Muscle layer of colon (tissue), 2 donors: Measurements from ENCODE around the gene DUSP18.

Experiments used
- H3K27ac ChIP-seq: one replicate; pipeline ENCODE4 v1.7.0; 2013; ENCODE audit warnings: low read depth, mild to moderate bottlenecking, low read length, moderate library complexity
- H3K27me3 ChIP-seq, 2 donors: one replicate each; pipeline ENCODE4 v1.7.0; 2013; ENCODE audit warnings: low read length in 2 of 2, mild to moderate bottlenecking in 2 of 2; ENCODE audit not compliant: insufficient read depth in 2 of 2, control insufficient read depth in 1 of 2
- H3K36me3 ChIP-seq: one replicate; pipeline ENCODE4 v1.7.0; 2013; ENCODE audit warnings: mild to moderate bottlenecking, low read length; ENCODE audit not compliant: insufficient read depth
- H3K4me1 ChIP-seq: one replicate; pipeline ENCODE4 v1.7.0; 2013; ENCODE audit warnings: mild to moderate bottlenecking, low read length; ENCODE audit not compliant: insufficient read depth
- H3K4me3 ChIP-seq, 2 donors: one replicate each; pipeline ENCODE4 v1.7.0; 2013; ENCODE audit warnings: low read length in 2 of 2, low read depth in 1 of 2, mild to moderate bottlenecking in 1 of 2, moderate library complexity in 1 of 2
- H3K9ac ChIP-seq: one replicate; pipeline ENCODE4 v1.7.0; 2013; ENCODE audit warnings: low read length
- H3K9me3 ChIP-seq: one replicate; pipeline ENCODE4 v1.7.0; 2013; ENCODE audit warnings: mild to moderate bottlenecking, low read length
- donor health status: abdominal sarcoma.
- donor health status: Adenocarcinoma of cecum.

DUSP18 gene

GRCh38 chr22:30614268-30614667 is 53.4 kb downstream of the DUSP18 start:
- Histone ChIP-seq H3K27ac (no peak overlapping the region), H3K4me1 (peaks cover 11% of the 10 kb centered on the region), H3K36me3 (peaks cover 42% of the 10 kb centered on the region), H3K9me3 (no peaks in the 10 kb centered on the region), H3K4me3 (no peak overlapping the region), H3K27me3 (no peaks in the 10 kb centered on the region), H3K9ac (no peak overlapping the region)

- Histone ChIP-seq H3K9ac (no peak overlapping the region), H3K4me1 (peaks cover 26% of the 10 kb centered on the region), H3K4me3 (no peak overlapping the region), H3K27ac (no peak overlapping the region), H3K36me3 (peaks cover 42% of the 10 kb centered on the region), H3K27me3 (no peaks in the 10 kb centered on the region), H3K9me3 (no peaks in the 10 kb centered on the region)
These were observed 54.9 kb downstream of the DUSP18 start for GRCh38 chr22:30612789-30613188.
